ENCODE measurements around the gene UBE2F.
A peak's percentile ranks its signal among the peaks of the same experiment; 100 is the strongest.
"Not testable (repeated sequence)": the region's sequence is repeated elsewhere in the genome, so short reads cannot be mapped to it uniquely, and the experiment has no call there.

UBE2F gene

DNA sequence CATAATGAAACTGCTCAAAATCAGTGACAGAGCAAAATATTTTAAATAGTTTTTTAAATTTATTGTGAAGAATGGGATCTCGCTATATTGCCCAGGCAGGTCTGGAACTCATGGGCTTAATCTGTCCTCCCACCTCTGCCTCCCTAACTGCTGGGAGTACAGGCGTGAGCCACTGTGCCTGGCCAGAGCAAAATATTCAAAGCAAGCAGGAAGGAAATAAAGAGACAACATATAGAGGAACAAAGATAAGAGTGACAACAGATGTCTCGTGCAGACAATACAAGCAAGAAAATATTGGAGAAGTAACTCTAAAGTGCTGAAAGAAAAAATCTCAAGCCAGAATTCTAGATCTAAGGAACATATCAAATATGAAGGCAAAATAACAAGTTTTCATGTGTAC is 89.0 kb downstream of the UBE2F start:
- DNase-seq: no peak

DNA sequence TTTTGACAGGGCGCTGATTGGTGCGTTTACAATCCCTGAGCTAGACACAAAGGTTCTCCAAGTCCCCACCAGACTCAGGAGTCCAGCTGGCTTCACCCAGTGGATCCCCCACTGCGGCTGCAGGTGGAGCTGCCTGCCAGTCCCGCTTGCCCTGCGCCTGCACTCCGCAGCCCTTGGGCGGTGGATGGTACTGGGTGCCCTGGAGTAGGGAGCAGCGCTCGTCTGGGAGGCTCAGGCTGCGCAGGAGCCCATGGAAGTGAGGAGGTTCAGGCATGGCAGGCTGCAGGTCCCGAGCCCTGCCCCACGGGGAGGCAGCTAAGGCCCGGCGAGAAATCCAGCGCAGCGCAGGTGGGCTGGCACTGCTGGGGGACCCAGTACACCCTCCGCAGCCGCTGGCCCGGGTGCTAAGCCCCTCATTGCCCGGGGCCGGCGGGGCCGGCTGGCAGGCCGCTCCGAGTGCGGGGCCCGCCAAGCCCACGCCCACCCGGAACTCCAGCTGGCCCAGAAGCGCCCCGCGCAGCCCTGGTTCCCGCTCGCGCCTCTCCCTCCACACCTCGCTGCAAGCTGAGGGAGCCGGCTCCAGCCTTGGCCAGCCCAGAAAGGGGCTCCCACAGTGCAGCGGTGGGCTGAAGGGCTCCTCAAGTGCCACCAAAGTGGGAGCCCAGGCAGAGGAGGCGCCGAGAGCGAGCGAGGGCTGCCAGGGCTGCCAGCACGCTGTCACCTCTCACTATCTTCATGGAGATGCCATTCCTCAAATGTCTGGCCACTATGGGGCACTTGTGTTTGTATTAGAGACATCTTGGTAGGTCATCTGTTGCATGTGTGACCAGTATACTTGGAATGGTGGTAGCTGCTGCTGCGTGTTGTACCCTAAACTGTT is 91.1 kb downstream of the UBE2F start:
- DNase-seq: not testable (repeated sequence)

DNA sequence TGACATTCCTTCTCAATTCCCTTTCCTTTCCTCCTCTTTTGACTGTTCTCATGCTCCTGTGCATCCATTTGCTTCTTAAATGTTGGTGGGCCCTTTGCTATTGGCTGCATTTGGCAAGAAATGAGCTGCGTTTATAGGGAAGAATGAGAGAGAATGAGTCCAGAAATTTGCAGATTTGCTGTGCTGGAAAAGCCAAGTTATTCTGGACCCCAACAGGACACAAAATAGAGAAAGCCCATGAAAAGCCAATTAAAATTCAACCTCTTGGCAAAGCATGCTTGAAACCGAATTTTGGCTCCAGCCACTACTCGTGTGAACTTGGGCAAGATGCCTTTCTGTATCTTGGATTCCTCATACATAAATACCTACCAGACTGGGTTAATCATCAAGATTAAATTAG is 92.7 kb downstream of the UBE2F start:
- DNase-seq: no peak

DNA sequence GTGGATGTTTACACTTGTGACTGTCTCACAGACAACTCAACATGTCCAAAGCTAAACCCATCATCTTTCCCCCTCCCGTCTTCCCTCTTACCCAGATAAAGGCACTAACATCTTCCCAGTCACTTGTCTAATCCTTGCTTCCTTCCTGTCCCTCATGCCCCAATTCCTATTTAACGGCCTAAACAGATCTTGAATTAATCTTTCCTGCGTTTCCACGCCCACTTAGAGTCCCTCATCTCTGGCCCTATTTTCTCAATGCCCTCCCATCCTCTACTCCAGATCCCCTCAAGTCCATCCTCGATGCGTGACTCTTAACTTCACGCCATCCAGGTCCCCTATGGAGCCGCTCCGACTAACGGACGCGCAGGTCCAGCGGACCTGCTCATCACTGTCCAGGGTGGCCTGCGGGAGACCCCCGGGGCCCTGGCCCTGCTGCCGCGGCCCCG is 93.3 kb downstream of the UBE2F start:
- DNase-seq: no peak

DNA sequence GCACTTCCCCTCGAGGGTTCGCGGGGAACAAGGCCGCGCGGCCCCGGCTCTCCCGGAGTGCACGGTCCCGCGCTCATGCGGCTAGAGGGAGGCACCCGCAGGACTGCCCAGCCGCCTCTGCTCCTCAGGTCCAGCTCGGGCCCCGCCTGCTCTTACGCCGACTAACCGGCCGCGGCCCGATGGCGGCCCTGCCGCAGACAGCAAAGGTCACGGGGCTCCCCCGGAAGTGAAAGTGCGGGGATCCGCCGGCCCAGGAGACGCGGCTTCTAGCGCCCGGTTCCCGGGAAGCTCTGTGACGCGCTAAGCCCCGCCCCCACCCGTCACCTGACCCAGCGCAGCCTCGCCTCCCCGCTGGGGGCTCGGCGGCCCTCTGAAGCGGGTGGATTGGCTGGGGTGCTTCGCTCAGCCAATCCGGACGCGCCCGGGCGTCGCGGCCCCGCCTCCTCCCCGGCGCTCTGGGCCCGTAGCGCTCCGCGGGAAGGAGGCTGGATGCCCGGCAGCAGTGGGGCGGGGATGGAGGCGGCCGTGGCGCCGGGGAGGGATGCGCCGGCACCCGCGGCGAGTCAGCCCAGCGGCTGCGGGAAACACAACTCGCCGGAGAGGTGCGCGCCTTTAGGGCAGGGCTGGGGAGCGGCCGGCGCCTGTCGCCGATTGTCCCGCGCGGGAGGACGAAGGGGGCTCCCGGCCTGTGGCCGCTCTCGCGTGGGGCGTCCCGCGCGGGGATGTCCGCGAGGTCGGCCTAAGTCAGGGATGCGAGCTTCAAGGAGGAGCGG is 93.9 kb downstream of the UBE2F start, which contains the start of gene SCLY:
Gene SCLY (plus strand): TSS at position 460 of the 773 bp plus-strand sequence. CDS start 54 bp downstream, at position 514.
- DNase-seq: peak; percentile 95 to 99 (median 97)

DNA sequence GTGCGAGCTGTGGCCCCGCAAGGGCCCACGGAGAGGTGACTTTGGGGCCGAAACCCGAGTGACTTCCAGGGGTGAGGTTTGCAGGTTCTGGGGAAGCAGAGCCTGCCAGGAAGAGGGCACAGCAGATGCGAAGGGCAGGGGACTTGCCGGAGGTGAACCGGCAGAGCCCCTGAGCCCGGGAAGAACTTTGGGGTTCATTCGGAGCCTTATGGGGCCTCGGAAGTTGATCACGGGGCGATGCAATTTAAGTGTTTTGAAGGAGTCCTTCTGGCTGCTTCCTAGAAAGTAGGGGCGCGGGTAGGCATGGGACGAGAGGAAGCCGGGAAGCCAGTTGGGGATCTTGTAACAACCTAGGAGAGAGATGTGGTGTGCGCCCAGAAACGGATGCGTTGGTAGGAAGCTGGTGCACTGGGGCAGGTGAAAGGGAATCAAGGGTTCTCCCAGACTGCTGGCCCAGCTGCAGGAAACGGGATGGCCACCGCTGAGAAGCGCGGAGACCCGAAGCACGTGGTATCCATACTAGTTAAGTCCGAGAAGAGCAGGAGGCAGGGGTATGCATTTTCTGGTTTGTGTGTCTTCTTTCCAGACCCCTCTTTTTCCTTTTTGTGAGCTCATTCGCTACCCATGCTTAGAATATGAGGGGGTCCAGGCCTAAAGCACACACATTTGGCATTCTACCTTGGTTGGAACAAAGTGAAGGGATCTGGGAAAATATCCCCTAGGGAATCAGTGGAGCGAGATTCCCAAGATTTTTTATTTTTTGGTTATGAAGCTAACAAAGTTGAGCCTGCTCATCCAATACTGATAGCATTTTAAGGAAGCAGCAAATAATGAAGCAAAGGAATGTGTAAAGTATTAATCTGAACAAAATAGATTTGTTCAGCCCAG is 94.7 kb downstream of the UBE2F start:
- DNase-seq: peak in 2 of 5 donors; percentile 24 to 37

DNA sequence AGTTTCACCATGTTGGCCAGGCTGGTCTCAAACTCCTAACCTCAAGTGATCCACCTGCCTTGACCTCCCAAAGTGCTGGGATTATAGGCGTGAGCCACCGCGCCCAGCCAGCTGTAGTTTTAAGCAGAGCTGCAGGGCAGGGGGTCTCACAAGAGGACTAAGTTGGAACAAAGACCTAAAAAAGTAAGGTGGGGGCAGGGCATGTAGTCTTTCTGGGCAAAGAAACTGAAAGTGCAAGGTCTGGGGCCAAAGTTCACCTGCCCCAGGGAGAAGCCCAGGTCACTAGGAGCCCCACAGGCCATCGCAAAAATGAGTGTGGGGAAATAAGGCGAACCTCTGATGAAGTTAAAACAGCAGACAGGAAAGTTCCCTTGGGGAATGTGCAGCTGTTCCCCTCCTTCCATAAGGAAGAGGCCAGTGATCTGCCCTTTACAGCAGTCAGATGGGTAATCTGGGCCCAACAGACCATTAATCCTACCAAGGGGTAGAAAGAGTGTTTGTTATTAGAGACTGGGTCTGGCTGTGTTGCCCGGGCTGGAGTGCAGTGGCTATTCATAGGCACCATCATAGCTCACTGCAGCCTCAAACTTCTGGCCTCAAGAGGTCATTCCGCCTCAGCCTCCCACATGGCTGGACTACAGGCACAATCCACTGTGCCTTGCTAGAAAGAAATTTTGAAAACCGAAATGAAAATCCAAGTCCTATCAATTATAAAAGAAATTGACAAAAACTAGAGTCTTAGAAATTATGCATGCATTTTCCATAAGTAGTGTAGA is 96.8 kb downstream of the UBE2F start:
- no peak for DNase-seq

DNA sequence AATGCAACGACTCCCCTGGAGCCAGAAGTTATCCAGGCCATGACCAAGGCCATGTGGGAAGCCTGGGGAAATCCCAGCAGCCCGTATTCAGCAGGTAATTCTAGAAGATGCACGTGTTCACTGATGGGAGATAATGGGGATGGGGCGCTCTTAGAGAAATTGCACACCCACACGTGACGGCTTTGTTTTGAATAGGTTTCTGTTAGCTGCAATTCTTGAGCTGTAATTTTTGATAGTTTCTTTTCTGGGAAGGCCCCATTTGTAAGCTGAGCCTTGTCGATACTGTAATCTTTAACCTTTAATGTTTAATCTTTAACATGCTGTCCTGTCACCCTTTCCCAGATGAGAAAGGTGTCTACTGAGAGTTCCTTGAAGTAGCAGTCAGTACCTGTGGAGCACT is 97.6 kb downstream of the UBE2F start:
- no peak for DNase-seq

DNA sequence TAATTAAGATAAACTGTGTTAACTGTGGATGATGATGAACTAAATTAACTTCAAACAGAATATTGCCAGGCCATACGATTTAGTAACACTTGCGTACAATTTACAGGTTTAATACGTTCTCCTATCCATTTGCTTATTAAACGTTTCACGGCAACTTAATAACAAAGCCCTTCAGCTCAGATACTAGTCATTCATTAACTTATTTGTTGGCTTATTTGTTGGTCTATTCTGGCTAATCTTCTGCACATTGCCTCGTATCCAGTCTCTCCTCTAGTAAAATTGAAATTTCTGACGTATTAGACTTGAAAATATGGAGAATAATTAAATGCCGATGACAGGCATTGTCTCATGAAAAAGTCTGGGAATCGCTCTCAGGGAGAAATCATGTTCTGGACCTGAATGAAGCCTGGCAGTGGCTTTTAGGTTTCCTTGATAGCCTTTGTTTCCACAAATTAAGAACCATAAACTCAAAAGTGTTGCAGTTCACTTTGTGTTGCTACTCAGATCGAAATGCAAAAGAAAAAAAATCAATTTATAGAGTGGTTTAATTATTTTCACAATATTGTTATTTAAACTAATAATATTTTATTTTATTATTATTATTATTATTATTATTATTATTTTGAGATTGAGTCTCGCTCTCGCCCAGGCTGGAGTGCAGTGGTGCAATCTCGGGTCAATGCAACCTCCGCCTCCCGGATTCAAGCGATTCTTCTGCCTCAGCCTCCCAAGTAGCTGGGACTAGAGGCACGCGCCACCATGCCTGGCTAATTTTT is 98.4 kb downstream of the UBE2F start:
- DNase-seq: no peak

DNA sequence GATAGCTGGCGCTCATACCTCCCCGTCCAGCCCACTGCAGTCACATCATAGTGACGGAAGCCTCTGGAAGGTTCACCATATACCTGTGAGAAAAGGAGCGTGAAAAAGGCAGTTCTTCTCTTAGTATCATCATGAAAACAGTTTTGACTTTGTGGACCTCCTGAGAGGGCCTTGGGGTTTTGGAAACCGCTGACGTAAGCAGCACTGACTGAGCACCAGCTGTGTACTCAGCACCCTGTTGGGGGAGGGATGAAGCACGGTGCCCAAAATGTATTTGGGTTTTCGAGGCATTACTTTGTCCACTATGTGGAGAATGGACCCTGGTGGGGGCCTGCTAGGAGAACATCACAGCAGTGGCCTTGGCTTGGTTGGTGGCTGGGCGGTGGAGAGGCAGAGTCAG is 99.4 kb downstream of the UBE2F start:
- no peak for DNase-seq

DNA sequence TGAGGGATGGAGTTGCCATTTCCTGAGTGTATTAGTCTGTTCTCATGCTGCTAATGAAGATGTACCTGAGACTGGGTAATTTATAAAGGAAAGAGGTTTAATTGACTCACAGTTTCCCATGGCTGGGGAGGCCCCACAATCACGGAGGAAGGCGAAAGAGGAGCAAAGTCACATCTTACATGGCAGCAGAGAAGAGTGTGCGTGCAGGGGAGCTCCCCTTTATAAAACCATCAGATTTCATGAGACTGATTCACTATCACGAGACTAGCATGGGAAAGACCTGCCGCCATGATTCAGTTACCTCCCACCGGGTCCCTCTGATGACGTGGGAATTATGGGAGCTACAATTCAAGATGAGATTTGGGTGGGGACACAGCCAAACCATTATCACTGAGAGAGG is 99.9 kb downstream of the UBE2F start:
- not testable (repeated sequence) for DNase-seq

DNA sequence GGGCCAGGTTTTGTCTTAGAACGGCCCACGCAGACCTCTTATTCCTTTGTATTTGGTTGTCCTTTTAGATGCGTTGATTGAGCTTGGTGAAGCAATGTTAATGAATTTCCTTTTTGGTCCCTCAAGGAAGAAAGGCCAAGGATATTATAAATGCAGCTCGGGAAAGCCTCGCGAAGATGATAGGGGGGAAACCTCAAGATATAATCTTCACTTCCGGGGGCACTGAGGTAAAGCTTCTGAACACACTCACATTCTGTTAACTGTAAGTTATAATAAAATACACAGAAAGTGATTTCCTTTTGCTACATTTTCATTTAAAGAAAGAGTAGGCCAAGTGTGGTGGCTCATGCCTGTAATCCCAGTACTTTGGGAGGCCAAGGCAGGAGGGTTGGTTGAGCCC is 101.1 kb downstream of the UBE2F start:
- no peak for DNase-seq

DNA sequence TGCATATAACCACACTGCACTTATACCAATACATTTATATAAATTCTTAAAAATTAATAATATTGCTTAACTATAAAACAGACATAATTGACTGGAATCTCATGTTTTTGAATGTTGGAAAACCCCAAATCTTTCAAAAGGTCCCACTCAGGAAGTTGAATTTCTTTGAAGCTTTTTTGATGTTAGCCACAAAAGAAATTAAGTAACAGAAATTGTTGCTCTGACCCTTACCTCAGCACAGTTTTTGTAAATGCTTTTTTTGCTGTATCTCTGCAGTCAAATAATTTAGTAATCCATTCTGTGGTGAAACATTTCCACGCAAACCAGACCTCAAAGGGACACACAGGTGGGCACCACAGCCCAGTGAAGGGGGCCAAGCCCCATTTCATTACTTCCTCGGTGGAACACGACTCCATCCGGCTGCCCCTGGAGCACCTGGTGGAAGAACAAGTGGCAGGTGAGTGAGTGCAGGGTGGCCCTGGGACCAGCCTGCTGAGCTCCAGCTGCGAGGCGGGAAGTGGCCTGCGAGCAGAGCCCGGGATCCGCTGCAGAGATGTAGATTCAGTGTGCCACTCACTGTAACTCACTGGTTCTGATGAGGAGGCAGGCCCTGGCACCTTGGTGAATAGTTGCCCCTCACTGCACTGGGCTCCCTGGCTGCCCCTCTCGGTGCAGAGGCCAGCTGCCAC is 102.4 kb downstream of the UBE2F start:
- peak in 1 of 5 donors; percentile 14 for DNase-seq

DNA sequence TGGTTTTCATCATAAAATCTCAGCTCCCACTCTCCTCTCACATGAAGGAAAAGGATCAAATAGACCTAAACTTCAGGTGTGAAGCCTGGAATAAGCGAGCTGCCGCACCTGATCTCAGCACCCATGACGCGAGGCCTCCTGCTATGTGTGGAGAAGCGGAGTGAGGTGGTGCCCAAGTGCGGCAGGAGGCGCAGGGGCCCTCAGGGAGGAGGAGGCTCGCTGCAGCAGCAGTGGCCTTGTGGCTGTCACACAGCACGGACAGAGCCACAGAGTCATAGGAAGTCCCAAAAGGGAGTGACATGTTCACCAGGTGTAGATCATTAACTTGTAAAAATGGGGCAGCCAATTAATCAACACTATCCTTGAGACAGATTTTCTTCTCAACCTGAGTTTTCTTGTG is 103.1 kb downstream of the UBE2F start:
- no peak for DNase-seq

DNA sequence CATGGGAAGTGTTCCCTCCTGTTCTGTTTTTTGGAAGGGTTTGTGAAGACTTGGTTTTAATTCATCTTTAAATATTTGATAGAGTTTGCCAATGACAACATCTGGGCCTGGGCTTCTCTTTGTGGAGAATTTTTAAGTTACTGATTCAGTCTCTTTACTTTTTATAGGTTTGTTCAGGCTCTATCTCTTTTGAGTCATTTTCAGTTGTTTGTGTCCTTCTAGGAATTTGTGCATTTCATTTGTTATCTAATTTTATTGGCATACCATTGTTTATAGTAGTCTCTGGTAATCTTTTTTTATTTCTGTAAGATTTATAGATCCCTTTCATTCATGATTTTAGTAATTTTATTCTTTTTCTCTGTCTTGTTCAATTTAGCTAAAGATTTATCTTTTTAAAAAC is 108.6 kb downstream of the UBE2F start:
- DNase-seq: no peak

DNA sequence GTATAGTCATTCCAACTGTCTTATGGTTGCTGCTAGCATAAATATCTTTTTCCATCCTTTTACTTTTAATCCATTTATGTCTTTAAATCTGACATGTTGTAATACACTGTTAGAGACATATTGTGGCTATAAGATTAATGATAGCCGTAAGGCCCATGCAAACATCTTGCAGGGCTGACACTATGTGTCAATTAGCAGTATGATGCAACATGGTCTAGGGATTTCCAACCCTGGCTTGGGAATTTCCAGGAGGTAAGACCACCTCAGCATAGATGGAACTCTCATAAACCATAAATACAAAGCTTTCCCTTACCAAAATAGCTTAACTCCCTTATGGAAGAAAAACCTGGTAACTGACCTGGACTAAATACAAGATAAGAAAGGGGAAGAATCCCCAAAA is 110.5 kb downstream of the UBE2F start:
- no peak for DNase-seq

DNA sequence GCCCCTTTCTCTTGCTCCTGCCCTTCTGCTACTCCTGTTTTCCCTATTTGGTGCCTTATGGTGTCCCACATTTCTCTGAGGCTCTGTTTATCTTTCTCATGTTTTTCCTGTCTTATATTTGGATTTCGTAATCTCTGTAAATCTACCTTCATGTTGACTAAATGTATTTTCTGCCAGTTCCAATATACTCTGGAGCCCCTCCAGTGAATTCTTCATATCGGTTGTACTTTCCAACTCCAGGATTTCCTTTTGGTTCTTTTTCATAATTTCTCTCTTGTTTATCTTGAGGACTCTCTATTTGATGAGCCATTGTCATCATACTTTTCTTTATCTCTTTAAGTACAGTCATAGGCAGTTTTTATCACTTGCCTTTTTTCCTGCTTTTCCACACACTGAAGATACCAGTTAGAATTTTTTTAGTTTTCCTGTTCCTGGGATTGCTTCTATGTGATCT is 113.1 kb downstream of the UBE2F start:
- DNase-seq: no peak

DNA sequence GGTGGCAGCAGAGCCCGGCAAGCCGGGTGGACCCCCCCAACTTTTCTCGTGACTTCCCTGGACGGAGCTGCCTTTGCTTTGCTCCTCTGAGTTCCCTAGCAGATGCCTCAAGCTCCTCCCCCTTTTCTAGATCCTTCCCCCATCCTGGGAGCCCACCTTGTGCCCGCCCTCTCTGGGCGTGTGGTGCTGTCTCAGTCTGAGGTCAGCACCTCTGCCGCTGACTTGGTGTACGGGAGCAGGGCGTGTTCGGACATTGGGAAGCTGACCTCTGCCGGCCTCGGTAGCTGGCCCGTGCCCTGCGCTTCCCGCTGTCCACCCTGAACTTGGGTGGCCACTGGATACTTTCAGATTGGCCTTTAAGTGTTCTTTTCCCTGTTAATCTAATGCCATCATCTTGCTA is 113.7 kb downstream of the UBE2F start:
- no peak for DNase-seq

DNA sequence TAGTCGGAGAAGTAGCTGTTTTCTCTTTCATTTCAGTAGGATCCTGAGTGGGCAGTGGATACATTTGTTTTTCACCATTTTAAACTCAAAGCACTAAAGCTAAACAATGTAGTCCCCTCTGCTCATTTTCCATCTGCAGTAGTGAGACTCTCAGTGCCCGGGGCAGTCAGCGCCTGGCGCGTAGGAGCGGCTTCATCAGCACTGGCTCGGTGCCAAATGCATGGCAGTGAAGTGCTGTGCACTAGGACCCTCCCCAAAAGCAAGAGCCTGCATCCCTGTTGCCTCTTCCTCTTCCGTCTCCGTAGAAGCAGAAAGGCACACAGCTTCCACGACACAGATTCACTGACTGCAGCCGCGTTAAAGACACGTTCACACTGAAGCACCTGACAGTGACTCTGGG is 114.3 kb downstream of the UBE2F start:
- no peak for DNase-seq

DNA sequence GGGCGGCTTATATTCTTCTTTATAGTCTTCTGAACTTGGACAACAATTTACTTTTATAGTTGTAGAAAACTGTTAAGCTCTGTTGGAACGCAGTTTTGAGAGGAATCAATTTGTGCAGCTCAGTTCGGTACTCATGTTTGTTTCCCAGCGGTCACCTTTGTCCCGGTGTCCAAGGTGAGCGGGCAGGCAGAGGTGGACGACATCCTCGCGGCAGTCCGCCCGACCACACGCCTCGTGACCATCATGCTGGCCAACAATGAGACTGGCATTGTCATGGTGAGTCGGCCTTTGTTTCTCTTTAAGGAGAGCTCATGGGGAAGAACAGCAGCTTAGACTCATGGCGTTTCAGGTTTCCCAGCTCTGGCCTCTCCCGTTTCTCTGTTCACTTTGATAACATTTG is 114.7 kb downstream of the UBE2F start:
- DNase-seq: no peak
